LNCaP clone FGC (cell line): ENCODE measurements around the gene VAPA.

ENCODE experiments used
- DNase-seq: peaks from one replicate; pipeline ENCODE4 v3.0.0-alpha.2; 2011; ENCODE audit warnings: low read depth
- H3K4me3 ChIP-seq: 2 replicates; pipeline ENCODE4 v1.5.1; 2011; ENCODE audit warnings: mild to moderate bottlenecking, low read depth, low read length, control low read depth
- CTCF ChIP-seq: IDR thresholded peaks from 2 replicates; pipeline ENCODE4 v1.5.1; 2012; ENCODE audit warnings: mild to moderate bottlenecking; ENCODE audit not compliant: control insufficient read depth, insufficient read depth; ENCODE audit errors: extremely low read depth

Gene VAPA

GRCh38 chr18:9992300-9992972 is 78.6 kb downstream of the VAPA start:
- no peak for TF ChIP-seq CTCF
- no peak for DNase-seq

GRCh38 chr18:9992973-9993520 is 79.2 kb downstream of the VAPA start:
- no peak overlapping the region for H3K4me3 ChIP-seq
- DNase-seq, result no peak
- no peak for TF ChIP-seq CTCF

More at GRCh38 chr18:9992300-9992972, 78.6 kb downstream of the VAPA start:
- no peak overlapping the region for H3K4me3 ChIP-seq

- H3K4me3 ChIP-seq, result no peak overlapping the region
- no peak for DNase-seq
- no peak for TF ChIP-seq CTCF
Measured at GRCh38 chr18:9993521-9994025, 79.8 kb downstream of the VAPA start.

GRCh38 chr18:9994026-9994570 is 80.3 kb downstream of the VAPA start:
- no peak for DNase-seq
- no peak overlapping the region for H3K4me3 ChIP-seq
- no peak for TF ChIP-seq CTCF

GRCh38 chr18:9994701-9995235 is 81.0 kb downstream of the VAPA start:
- no peak overlapping the region for H3K4me3 ChIP-seq
- DNase-seq, result no peak
- no peak for TF ChIP-seq CTCF

GRCh38 chr18:9995631-9996030 is 81.8 kb downstream of the VAPA start:
- DNase-seq, result no peak
- no peak for TF ChIP-seq CTCF
- H3K4me3 ChIP-seq, result no peak overlapping the region
